Raji (cell line): Measurements from ENCODE around the gene ANKZF1.

Experiments used
- POLR2A ChIP-seq: IDR thresholded peaks from 2 replicates; pipeline ENCODE4 v1.6.1; 2011; ENCODE audit warnings: low read depth, low read length, control low read depth; ENCODE audit not compliant: insufficient read depth

The ANKZF1 gene

GRCh38 chr2:219253753-219254589, 24.4 kb downstream of the ANKZF1 start, which contains the start of gene TUBA4A:
TUBA4A (minus strand) TSS chr2:219253918; CDS start chr2:219253858, 60 bp downstream.
- peak; percentile 99 for TF ChIP-seq POLR2A

- TF ChIP-seq POLR2A = no peak
These were observed 25.1 kb downstream of the ANKZF1 start for GRCh38 chr2:219254590-219255201.

- no peak for TF ChIP-seq POLR2A
These were observed 31.6 kb downstream of the ANKZF1 start for GRCh38 chr2:219261024-219261855.

GRCh38 chr2:219266232-219266631, 36.6 kb downstream of the ANKZF1 start:
- no peak for TF ChIP-seq POLR2A

- TF ChIP-seq POLR2A = no peak
These were observed 37.3 kb downstream of the ANKZF1 start for GRCh38 chr2:219266886-219267285.

- no peak for TF ChIP-seq POLR2A
These were observed 38.7 kb downstream of the ANKZF1 start for GRCh38 chr2:219268294-219268693.

GRCh38 chr2:219269362-219270054, 39.9 kb downstream of the ANKZF1 start:
- TF ChIP-seq POLR2A = no peak

- no peak for TF ChIP-seq POLR2A
These were observed 40.4 kb downstream of the ANKZF1 start for GRCh38 chr2:219270055-219270372.

GRCh38 chr2:219271021-219271420, 41.4 kb downstream of the ANKZF1 start:
- no peak for TF ChIP-seq POLR2A

GRCh38 chr2:219272356-219272755, 42.8 kb downstream of the ANKZF1 start:
- no peak for TF ChIP-seq POLR2A

GRCh38 chr2:219272995-219273394, 43.4 kb downstream of the ANKZF1 start:
- no peak for TF ChIP-seq POLR2A

GRCh38 chr2:219273937-219274336, 44.3 kb downstream of the ANKZF1 start:
- TF ChIP-seq POLR2A = no peak

- no peak for TF ChIP-seq POLR2A
These were observed 44.8 kb downstream of the ANKZF1 start for GRCh38 chr2:219274361-219274921.
